WTC11 (cell line): ENCODE data around the gene CSNK2A2. TPM values are rescaled to one million over a fixed set of nuclear protein-coding genes. Genes with fewer than 3 reads are reported as not detected.

ENCODE experiments used
- ATAC-seq: fragments of 200-7000 bp; cut with Tn5 transposase; 2 replicates; pipeline ENCODE4 v1.10.0; 2021; ENCODE audit warnings: mild to moderate bottlenecking, moderate library complexity
- CTCF ChIA-PET: fragments of 300-600 bp; sonication (Branson Sonifier 250); formaldehyde crosslinking; loops from one replicate; lab custom pipeline; 2021; ENCODE audit warnings: antibody characterized with exemption; lab: Charles Lee
- POLR2A ChIA-PET: fragments of 350-600 bp; sonication (Branson Sonifier 250); formaldehyde crosslinking; loops from one replicate; lab custom pipeline; 2021; ENCODE audit warnings: antibody characterized with exemption; lab: Charles Lee
- DNase-seq: peaks from one replicate; pipeline ENCODE4 v3.0.0; 2021; ENCODE audit warnings: low spot score
- H3K27ac Mint-ChIP-seq: 2 replicates; pipeline ENCODE4 v1.8.0; 2021; ENCODE audit warnings: mixed read lengths
- H3K27me3 Mint-ChIP-seq: 2 replicates; pipeline ENCODE4 v1.8.0; 2021; ENCODE audit warnings: low read depth, mild to moderate bottlenecking, moderate library complexity, mixed read lengths
- H3K36me3 Mint-ChIP-seq: 2 replicates; pipeline ENCODE4 v1.8.0; 2021; ENCODE audit warnings: mixed read lengths
- H3K4me1 Mint-ChIP-seq: 2 replicates; pipeline ENCODE4 v1.8.0; 2022; ENCODE audit warnings: mixed read lengths
- H3K4me3 Mint-ChIP-seq: 2 replicates; pipeline ENCODE4 v1.8.0; 2021; ENCODE audit warnings: mild to moderate bottlenecking, moderate library complexity, mixed read lengths
- H3K9me3 Mint-ChIP-seq: 2 replicates; pipeline ENCODE4 v1.8.0; 2021; ENCODE audit warnings: mixed read lengths
- AFF4 ChIP-seq: sonication (generic); formaldehyde crosslinking; IDR thresholded peaks from 2 replicates; pipeline ENCODE4 v1.8.1; 2023; ENCODE audit warnings: mild to moderate bottlenecking, missing genetic modification reagents, borderline replicate concordance
- E2F4 ChIP-seq: sonication (generic); formaldehyde crosslinking; IDR thresholded peaks from 2 replicates; pipeline ENCODE4 v1.8.1; 2022; ENCODE audit warnings: low read depth, mild to moderate bottlenecking, moderate library complexity, missing genetic modification reagents, borderline replicate concordance
- EMX1 ChIP-seq: fragments of 250-450 bp; sonication (Bioruptor Pico); IDR thresholded peaks from 2 replicates; pipeline ENCODE4 v1.8.0; 2021; ENCODE audit warnings: mild to moderate bottlenecking
- FOXJ3 ChIP-seq: sonication (generic); formaldehyde crosslinking; IDR thresholded peaks from 2 replicates; pipeline ENCODE4 v1.9.0; 2021; ENCODE audit warnings: missing genetic modification reagents, mild to moderate bottlenecking, borderline replicate concordance
- IRF2 ChIP-seq: sonication (generic); formaldehyde crosslinking; IDR thresholded peaks from 2 replicates; pipeline ENCODE4 v1.8.0; 2022; ENCODE audit warnings: low read depth, missing genetic modification reagents, borderline replicate concordance
- RORB ChIP-seq: fragments of 250-450 bp; sonication (Bioruptor Pico); IDR thresholded peaks from 2 replicates; pipeline ENCODE4 v1.9.0; 2021; ENCODE audit warnings: mild to moderate bottlenecking
- SMAD3 ChIP-seq: sonication (generic); formaldehyde crosslinking; IDR thresholded peaks from 2 replicates; pipeline ENCODE4 v1.8.0; 2022; ENCODE audit warnings: missing genetic modification reagents, mild to moderate bottlenecking, borderline replicate concordance
- ZNF232 ChIP-seq: sonication (generic); formaldehyde crosslinking; IDR thresholded peaks from 2 replicates; pipeline ENCODE4 v1.8.0; 2022; ENCODE audit warnings: mild to moderate bottlenecking, missing genetic modification reagents
- ZNF532 ChIP-seq: fragments of 250-450 bp; sonication (Bioruptor Pico); IDR thresholded peaks from 2 replicates; pipeline ENCODE4 v1.9.0; 2021; ENCODE audit warnings: mild to moderate bottlenecking, borderline replicate concordance
- total RNA-seq: library from RNA; stranded (reverse); gene quantifications from 3 replicates; pipeline ENCODE4 v1.2.3, GENCODE V29; 2021
- TF ChIP-seq, protein P1 (sequence below): sonication (generic); formaldehyde crosslinking; IDR thresholded peaks from 2 replicates; pipeline ENCODE4 v1.8.0; 2022; ENCODE audit warnings: mild to moderate bottlenecking, missing genetic modification reagents
- TF ChIP-seq, protein P2 (sequence below): sonication (generic); formaldehyde crosslinking; IDR thresholded peaks from 2 replicates; pipeline ENCODE4 v1.8.1; 2023; ENCODE audit warnings: mild to moderate bottlenecking, missing genetic modification reagents

CSNK2A2 gene
- total RNA-seq, 1 experiment from 2014 or later = 114 TPM

GRCh38 chr16:58201163-58201562 lies 3.3 kb upstream of the CSNK2A2 start (continued):
- no peak for TF ChIP-seq AFF4 (CRISPR knock-in tag)

- Mint-ChIP-seq H3K27ac (no peak overlapping the region), H3K4me1 (peaks cover 24% of the 10 kb centered on the region), H3K4me3 (0 out of 2 replicates have a peak overlapping the region, but pooled peaks have one; percentile 6), H3K27me3 (peaks cover 20% of the 10 kb centered on the region), H3K36me3 (peaks cover 16% of the 10 kb centered on the region), H3K9me3 (no peaks in the 10 kb centered on the region)
- DNase-seq (no peak), ATAC-seq (no peak)
- POLR2A ChIA-PET = interaction anchor here (0.6 kb wide), 1 partner anchor 11 kb away, joined by 5 read pairs; no protein-coding TSS in a partner anchor
- TF ChIP-seq, protein P1, sequence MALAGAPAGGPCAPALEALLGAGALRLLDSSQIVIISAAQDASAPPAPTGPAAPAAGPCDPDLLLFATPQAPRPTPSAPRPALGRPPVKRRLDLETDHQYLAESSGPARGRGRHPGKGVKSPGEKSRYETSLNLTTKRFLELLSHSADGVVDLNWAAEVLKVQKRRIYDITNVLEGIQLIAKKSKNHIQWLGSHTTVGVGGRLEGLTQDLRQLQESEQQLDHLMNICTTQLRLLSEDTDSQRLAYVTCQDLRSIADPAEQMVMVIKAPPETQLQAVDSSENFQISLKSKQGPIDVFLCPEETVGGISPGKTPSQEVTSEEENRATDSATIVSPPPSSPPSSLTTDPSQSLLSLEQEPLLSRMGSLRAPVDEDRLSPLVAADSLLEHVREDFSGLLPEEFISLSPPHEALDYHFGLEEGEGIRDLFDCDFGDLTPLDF (CRISPR knock-in tag) = no peak
- TF ChIP-seq E2F4 = no peak
- TF ChIP-seq ZNF532 (CRISPR knock-in tag) = no peak
- TF ChIP-seq, protein P2, sequence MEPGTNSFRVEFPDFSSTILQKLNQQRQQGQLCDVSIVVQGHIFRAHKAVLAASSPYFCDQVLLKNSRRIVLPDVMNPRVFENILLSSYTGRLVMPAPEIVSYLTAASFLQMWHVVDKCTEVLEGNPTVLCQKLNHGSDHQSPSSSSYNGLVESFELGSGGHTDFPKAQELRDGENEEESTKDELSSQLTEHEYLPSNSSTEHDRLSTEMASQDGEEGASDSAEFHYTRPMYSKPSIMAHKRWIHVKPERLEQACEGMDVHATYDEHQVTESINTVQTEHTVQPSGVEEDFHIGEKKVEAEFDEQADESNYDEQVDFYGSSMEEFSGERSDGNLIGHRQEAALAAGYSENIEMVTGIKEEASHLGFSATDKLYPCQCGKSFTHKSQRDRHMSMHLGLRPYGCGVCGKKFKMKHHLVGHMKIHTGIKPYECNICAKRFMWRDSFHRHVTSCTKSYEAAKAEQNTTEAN (CRISPR knock-in tag) = no peak
- no peak for TF ChIP-seq FOXJ3 (CRISPR knock-in tag)
- TF ChIP-seq RORB = no peak
- TF ChIP-seq ZNF232 (CRISPR knock-in tag) = no peak
- TF ChIP-seq EMX1 (CRISPR knock-in tag) = no peak
- no peak for TF ChIP-seq SMAD3 (CRISPR knock-in tag)
- no peak for TF ChIP-seq IRF2
- CTCF ChIA-PET = no interaction called here
Measured at GRCh38 chr16:58200004-58200797, 2.3 kb upstream of the CSNK2A2 start.
